Esophagus squamous epithelium (tissue), 5 donors: ENCODE results near the gene SOX8. TPM values are rescaled to one million over a fixed set of nuclear protein-coding genes. Genes with fewer than 3 reads are reported as not detected.

Experiments used
- DNase-seq: peaks from one replicate; lab custom pipeline; 2025; lab: John Stamatoyannopoulos, UW
- H3K27ac ChIP-seq, 4 donors: fragments of 200-600 bp; sonication (generic); one replicate each; pipeline ENCODE4 v1.5.1; 2016 to 2019; ENCODE audit warnings: mild to moderate bottlenecking in 1 of 4
- H3K27me3 ChIP-seq, 4 donors: fragments of 200-600 bp; sonication (generic); 1 replicate in 3 of 4; 2 replicates in 1 of 4; pipeline versions ENCODE4 v1.5.1 to v1.6.0; 2017 to 2021; ENCODE audit warnings: antibody characterized with exemption in 1 of 4
- H3K36me3 ChIP-seq, 3 donors: fragments of 200-600 bp; sonication (generic); one replicate each; pipeline ENCODE4 v1.5.1; 2016 to 2019
- H3K4me1 ChIP-seq, 3 donors: fragments of 200-600 bp; sonication (generic); one replicate each; pipeline ENCODE4 v1.5.1; 2017 to 2019
- H3K4me3 ChIP-seq, 4 donors: fragments of 200-600 bp; sonication (generic); 1 replicate in 3 of 4; 2 replicates in 1 of 4; pipeline ENCODE4 v1.5.1; 2016 to 2019; ENCODE audit warnings: mild to moderate bottlenecking in 2 of 4, moderate library complexity in 1 of 4
- H3K9me3 ChIP-seq, 3 donors: fragments of 200-600 bp; sonication (generic); one replicate each; pipeline ENCODE4 v1.5.1; 2016 to 2019
- POLR2A ChIP-seq, 4 donors: fragments of 450-650 bp; IDR thresholded peaks; one replicate each; pipeline ENCODE4 v1.6.1; 2017; ENCODE audit warnings: antibody characterized with exemption in 4 of 4, mild to moderate bottlenecking in 4 of 4, moderate library complexity in 3 of 4
- WGBS, 2 donors: methylation state at CpG; one replicate each; pipeline ENCODE4 v1.1.5; 2018; 5-methylcytosine and 5-hydroxymethylcytosine counted together
- intact Hi-C: fragments of 100-400 bp; cut with DNase I; formaldehyde crosslinking; loops from one replicate; pipeline ENCODE4 v1.15.0; 2022
- total RNA-seq, 4 donors: library from RNA; depleted of rRNA; stranded (reverse); fragments of >200 nt; gene quantifications; one replicate each; pipeline ENCODE4 v1.1.0, GENCODE V29; 2016
- TF ChIP-seq, protein P1 (sequence below), 6 experiments: fragments of 450-650 bp in 4 of 6; fragments of 200-600 bp in 2 of 6; sonication (generic) in 2 of 6; IDR thresholded peaks; one replicate each; pipeline ENCODE4 v1.5.1; 2016 to 2019; ENCODE audit warnings: antibody characterized with exemption in 6 of 6, mild to moderate bottlenecking in 4 of 6, moderate library complexity in 4 of 6
- donor health status: DM: yes; HTN: yes; CAD: no.

SOX8 gene
- total RNA-seq, 4 donors from 2014 or later, result 0.08 to 0.19 (median 0.09) TPM; not detected in 1

DNA sequence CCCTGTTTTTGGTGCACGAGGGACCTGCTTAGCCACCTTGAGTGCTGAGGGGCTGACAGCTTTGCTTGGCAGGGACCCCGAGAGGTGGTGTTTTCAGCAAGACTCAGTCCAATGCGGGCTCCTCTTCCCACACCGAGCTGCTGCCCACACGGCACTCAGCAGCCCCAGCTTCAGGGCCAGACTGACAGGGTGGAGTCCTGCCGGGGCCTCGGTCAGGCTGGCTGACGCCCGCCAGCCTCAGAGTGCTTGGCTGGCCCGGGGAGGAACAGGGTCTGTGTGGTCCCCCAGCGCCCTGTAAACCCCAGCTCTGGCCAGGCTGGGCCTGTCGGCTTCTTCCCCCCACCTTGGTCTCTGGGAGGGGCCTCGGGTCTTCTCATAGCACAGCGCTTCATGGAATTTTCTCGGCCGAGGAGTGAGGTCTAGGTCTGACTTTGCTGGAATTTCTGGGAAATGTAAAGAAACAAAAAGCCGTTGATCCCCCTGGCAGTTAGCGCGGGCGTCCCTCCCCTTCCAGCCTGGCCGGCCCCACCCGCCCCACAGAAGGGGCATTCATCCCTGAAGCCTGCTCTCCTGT lies 2.6 kb downstream of the SOX8 start:
- Histone ChIP-seq H3K4me1 (peaks cover 9 to 35% (median 29%) of the 10 kb centered on the region in 3 donors), H3K4me3 (no peak overlapping the region), H3K27ac (no peak overlapping the region), H3K36me3 (no peaks in the 10 kb centered on the region), H3K9me3 (no peaks in the 10 kb centered on the region), H3K27me3 (peaks cover 7 to 100% (median 22%) of the 10 kb centered on the region in 4 donors)
- WGBS, 2 donors, result 44 to 50% methylated on average over 2 to 6 of the region's 22 CpGs
- DNase-seq, result no peak
- intact Hi-C loops, result no loop called here
- no peak for TF ChIP-seq POLR2A (IDR thresholded peaks at IDR 0.05)
- TF ChIP-seq, protein P1, sequence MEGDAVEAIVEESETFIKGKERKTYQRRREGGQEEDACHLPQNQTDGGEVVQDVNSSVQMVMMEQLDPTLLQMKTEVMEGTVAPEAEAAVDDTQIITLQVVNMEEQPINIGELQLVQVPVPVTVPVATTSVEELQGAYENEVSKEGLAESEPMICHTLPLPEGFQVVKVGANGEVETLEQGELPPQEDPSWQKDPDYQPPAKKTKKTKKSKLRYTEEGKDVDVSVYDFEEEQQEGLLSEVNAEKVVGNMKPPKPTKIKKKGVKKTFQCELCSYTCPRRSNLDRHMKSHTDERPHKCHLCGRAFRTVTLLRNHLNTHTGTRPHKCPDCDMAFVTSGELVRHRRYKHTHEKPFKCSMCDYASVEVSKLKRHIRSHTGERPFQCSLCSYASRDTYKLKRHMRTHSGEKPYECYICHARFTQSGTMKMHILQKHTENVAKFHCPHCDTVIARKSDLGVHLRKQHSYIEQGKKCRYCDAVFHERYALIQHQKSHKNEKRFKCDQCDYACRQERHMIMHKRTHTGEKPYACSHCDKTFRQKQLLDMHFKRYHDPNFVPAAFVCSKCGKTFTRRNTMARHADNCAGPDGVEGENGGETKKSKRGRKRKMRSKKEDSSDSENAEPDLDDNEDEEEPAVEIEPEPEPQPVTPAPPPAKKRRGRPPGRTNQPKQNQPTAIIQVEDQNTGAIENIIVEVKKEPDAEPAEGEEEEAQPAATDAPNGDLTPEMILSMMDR (IDR thresholded peaks at IDR 0.05), result no peak

DNA sequence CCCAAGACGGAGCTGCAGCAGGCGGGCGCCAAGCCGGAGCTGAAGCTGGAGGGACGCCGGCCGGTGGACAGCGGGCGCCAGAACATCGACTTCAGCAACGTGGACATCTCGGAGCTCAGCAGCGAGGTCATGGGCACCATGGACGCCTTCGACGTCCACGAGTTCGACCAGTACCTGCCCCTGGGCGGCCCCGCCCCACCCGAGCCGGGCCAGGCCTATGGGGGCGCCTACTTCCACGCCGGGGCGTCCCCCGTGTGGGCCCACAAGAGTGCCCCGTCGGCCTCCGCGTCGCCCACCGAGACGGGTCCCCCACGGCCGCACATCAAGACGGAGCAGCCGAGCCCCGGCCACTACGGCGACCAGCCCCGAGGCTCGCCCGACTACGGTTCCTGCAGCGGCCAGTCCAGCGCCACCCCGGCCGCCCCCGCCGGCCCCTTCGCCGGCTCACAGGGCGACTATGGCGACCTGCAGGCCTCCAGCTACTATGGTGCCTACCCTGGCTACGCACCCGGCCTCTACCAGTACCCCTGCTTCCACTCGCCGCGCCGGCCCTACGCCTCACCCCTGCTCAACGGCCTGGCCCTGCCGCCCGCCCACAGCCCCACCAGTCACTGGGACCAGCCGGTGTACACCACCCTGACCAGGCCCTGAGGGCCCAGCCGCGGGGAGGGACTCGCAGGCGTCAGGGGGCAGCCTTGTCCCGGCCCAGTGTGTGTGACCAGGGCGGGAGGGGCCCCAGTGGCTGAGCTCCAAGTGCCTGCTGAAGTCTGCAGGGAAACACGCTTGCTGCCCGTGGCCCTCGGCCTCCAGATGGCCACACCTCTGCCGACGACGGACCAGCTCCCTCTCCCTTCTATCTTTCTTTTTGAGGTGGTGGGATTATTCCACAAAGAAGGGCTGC lies 3.4 kb downstream of the SOX8 start:
- no peaks in the 10 kb centered on the region for H3K36me3 ChIP-seq
- intact Hi-C loops, result no loop called here
- no peak for DNase-seq
- TF ChIP-seq, protein P1 (IDR thresholded peaks at IDR 0.05), result no peak
- no peaks in the 10 kb centered on the region for H3K9me3 ChIP-seq
- H3K27me3 ChIP-seq, result peaks cover 6 to 100% (median 17%) of the 10 kb centered on the region in 4 donors
- H3K27ac ChIP-seq, result no peak overlapping the region
- H3K4me3 ChIP-seq, result no peak overlapping the region
- whole genome bisulfite sequencing, 2 donors, result 92 to 96% methylated on average over 5 to 14 of the region's 78 CpGs
- peaks cover 9 to 32% (median 25%) of the 10 kb centered on the region in 3 donors for H3K4me1 ChIP-seq

DNA sequence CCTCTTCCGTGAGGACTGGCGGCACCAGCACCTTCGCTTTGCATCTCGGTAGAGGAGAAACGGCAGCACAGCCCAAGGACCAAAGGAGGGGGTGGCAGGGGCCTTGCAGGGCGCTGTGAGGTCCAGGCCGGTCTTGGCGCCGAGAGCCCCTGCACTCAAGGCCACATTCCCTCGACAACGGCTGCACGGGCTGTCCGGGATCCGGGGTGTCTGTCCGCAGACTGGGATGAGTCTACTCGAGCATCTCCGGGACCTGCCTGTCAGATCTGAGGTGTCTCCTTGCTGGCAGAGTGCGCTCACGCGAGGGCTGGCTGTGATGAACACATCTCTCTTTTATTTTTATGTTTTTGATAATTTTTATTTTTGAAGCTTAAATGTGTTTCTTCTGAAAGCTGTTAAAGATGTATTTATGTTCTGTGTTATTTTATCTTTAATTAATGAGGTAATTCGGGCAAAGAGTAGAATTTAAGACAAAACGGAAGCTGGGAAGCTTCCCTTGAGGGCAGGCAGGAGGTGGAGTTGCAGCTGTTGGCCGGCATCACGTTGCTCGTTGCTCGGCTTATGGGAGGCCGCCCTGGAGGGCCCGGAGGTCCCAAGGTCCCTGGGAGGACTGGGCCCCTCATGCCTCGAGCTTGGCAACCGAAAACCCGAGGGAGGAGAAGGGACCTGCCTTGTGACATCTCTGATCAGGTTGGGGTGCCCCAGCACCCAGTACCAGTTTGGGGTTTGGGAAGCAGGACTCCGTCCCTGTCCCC lies 4.3 kb downstream of the SOX8 start:
- no peaks in the 10 kb centered on the region for H3K9me3 ChIP-seq
- no peak overlapping the region for H3K4me3 ChIP-seq
- peaks cover 3 to 24% (median 17%) of the 10 kb centered on the region in 3 donors for H3K4me1 ChIP-seq
- no peak for TF ChIP-seq POLR2A (IDR thresholded peaks at IDR 0.05)
- TF ChIP-seq, protein P1 (IDR thresholded peaks at IDR 0.05), result no peak
- no peak overlapping the region for H3K27ac ChIP-seq
- peaks cover 0 to 100% (median 12%) of the 10 kb centered on the region in 4 donors for H3K27me3 ChIP-seq
- whole genome bisulfite sequencing, 2 donors, result 80 to 81% methylated on average over 17 to 23 of the region's 32 CpGs
- intact Hi-C loops, result no loop called here
- no peak for DNase-seq
- no peaks in the 10 kb centered on the region for H3K36me3 ChIP-seq

DNA sequence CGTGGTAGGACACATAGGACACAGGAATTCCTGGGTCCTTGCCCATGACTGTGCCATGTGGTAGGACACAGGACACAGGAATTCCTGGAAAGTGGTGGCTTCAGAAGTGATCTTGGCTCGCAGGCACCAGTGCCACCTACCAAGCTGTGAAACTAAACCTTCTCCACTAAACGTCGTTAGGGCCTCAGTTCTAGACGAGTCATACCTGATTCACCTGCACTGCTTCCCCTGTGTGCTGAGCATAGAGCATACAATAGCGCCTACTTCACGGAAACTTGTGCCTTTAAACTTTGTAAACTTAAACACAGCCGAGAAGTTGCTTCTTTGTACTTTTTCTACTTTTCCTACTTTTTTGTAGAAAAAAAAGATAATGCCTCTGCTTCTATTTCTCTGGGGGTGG lies 4.8 kb downstream of the SOX8 start:
- Histone ChIP-seq H3K36me3 (no peaks in the 10 kb centered on the region), H3K27ac (no peak overlapping the region), H3K27me3 (peaks cover 0 to 96% (median 12%) of the 10 kb centered on the region in 4 donors), H3K9me3 (no peaks in the 10 kb centered on the region), H3K4me1 (peaks cover 3 to 22% (median 11%) of the 10 kb centered on the region in 3 donors), H3K4me3 (no peak overlapping the region)
- no peak for DNase-seq
- WGBS, 2 donors, result 59 to 65% methylated on average over 8 of the region's 8 CpGs
- intact Hi-C loops, result no loop called here
- no peak for TF ChIP-seq POLR2A (IDR thresholded peaks at IDR 0.05)
- TF ChIP-seq, protein P1 (IDR thresholded peaks at IDR 0.05), result no peak
